Keratinocyte (primary cell): ENCODE measurements around the gene ADAMTS6. TPM values are rescaled to one million over a fixed set of nuclear protein-coding genes. Genes with fewer than 3 reads are reported as not detected.

ENCODE experiments used
- DNase-seq: peaks from one replicate; pipeline ENCODE4 v3.0.0-alpha.2; 2011; ENCODE audit warnings: low read depth, missing footprints, low spot score
- FAIRE-seq: peaks from 2 replicates; lab custom pipeline; 2011; peaks lifted over from hg19 to GRCh38; lab: Jason Lieb, UNC
- H2AFZ ChIP-seq: 2 replicates; pipeline ENCODE4 v1.6.0; 2012; ENCODE audit warnings: low read length, control low read depth, inconsistent platforms; ENCODE audit not compliant: control insufficient read depth
- H3K27ac ChIP-seq: 2 replicates; pipeline ENCODE4 v1.5.1; 2011; ENCODE audit warnings: low read length; ENCODE audit not compliant: control insufficient read depth, insufficient read depth
- H3K27me3 ChIP-seq: 3 replicates; pipeline ENCODE4 v1.6.0; 2011; ENCODE audit warnings: low read length; ENCODE audit not compliant: control insufficient read depth, insufficient read depth; ENCODE audit errors: extremely low read depth
- H3K36me3 ChIP-seq, 2 experiments: 2 replicates in 1 of 2; 3 replicates in 1 of 2; pipeline ENCODE4 v1.5.1; 2011; ENCODE audit warnings: low read length in 2 of 2, mild to moderate bottlenecking in 1 of 2; ENCODE audit not compliant: control insufficient read depth in 2 of 2, insufficient read depth in 2 of 2; ENCODE audit errors: extremely low read depth in 1 of 2
- H3K4me1 ChIP-seq: 3 replicates; pipeline ENCODE4 v1.5.1; 2011; ENCODE audit warnings: low read length; ENCODE audit not compliant: control insufficient read depth, insufficient read depth; ENCODE audit errors: extremely low read depth
- H3K4me2 ChIP-seq: 3 replicates; pipeline ENCODE4 v1.6.0; 2011; ENCODE audit warnings: low read depth, low read length; ENCODE audit not compliant: control insufficient read depth, insufficient read depth; ENCODE audit errors: extremely low read depth
- H3K4me3 ChIP-seq, 3 experiments: fragments of 200-600 bp in 1 of 3; sonication (generic) in 1 of 3; 2 replicates in 2 of 3; 3 replicates in 1 of 3; pipeline ENCODE4 v1.5.1; 2011 to 2016; ENCODE audit warnings: low read length in 3 of 3, mild to moderate bottlenecking in 3 of 3, control low read depth in 2 of 3, inconsistent platforms in 1 of 3, low read depth in 1 of 3, mixed read lengths in 1 of 3, mixed run types in 1 of 3, moderate library complexity in 1 of 3; ENCODE audit not compliant: control insufficient read depth in 2 of 3, insufficient read depth in 2 of 3; ENCODE audit errors: extremely low read depth in 1 of 3
- H3K79me2 ChIP-seq: 2 replicates; pipeline ENCODE4 v1.6.0; 2012; ENCODE audit warnings: low read length; ENCODE audit not compliant: control insufficient read depth, insufficient read depth
- H3K9ac ChIP-seq: 3 replicates; pipeline ENCODE4 v1.6.0; 2011; ENCODE audit warnings: low read length; ENCODE audit not compliant: control insufficient read depth, insufficient read depth; ENCODE audit errors: extremely low read depth
- H3K9me1 ChIP-seq: 3 replicates; pipeline ENCODE4 v1.6.0; 2011; ENCODE audit warnings: low read length; ENCODE audit not compliant: control insufficient read depth, insufficient read depth; ENCODE audit errors: extremely low read depth
- H3K9me3 ChIP-seq: 2 replicates; pipeline ENCODE4 v1.5.1; 2012; ENCODE audit warnings: low read depth, low read length; ENCODE audit not compliant: control insufficient read depth
- H4K20me1 ChIP-seq: 3 replicates; pipeline ENCODE4 v1.6.0; 2011; ENCODE audit warnings: low read length; ENCODE audit not compliant: control insufficient read depth, insufficient read depth; ENCODE audit errors: extremely low read depth
- CTCF ChIP-seq, 3 experiments: IDR thresholded peaks in 1 of 3; conservative IDR thresholded peaks in 1 of 3; optimal IDR thresholded peaks in 1 of 3; 2 replicates in 2 of 3; 3 replicates in 1 of 3; pipeline versions ENCODE3 to v1.5.1; 2011; ENCODE audit warnings: low read length in 3 of 3, mild to moderate bottlenecking in 3 of 3, moderate library complexity in 2 of 3, control low read depth in 1 of 3, inconsistent platforms in 1 of 3; ENCODE audit not compliant: insufficient read depth in 2 of 3; ENCODE audit errors: extremely low read depth in 1 of 3
- EZH2 ChIP-seq: IDR thresholded peaks from one replicate; pipeline ENCODE4 v1.6.1; 2012; ENCODE audit warnings: inconsistent platforms, mild to moderate bottlenecking, low read length, moderate library complexity
- dilution Hi-C: fragments of 300-500 bp; cut with MboI; formaldehyde crosslinking; loops from one replicate; pipeline ENCODE4 v1.7.0; 2020; ENCODE audit warnings: low sequenced_read_pairs; ENCODE audit not compliant: extremely low pct_ligation_motif_present
- polyA plus RNA-seq, 5 experiments: library from polyadenylated mRNA; depleted of rRNA in 3 of 5; stranded (reverse) in 3 of 5; stranded (forward) in 1 of 5; unstranded in 1 of 5; fragments of >200 nt; gene quantifications; 1 replicate in 1 of 5; 2 replicates in 3 of 5; 3 replicates in 1 of 5; pipeline versions ENCODE4 v1.2.1 to v1.2.3, GENCODE V29; 2011 to 2012; ENCODE audit warnings: missing spikeins in 2 of 5, low read depth in 1 of 5, low replicate concordance in 1 of 5

Gene ADAMTS6
- polyA plus RNA-seq, 1 donor (not counting 4 experiments of a cell fraction or from before 2014, with no cell fraction given), result 10.9 TPM

- TF ChIP-seq CTCF (optimal IDR thresholded peaks at IDR 0.05 in 1 of 3, IDR thresholded peaks at IDR 0.05 in 1 of 3, conservative IDR thresholded peaks at IDR 0.05 in 1 of 3; ENCODE audit: extremely low read depth in 1 of 3, insufficient read depth in 2 of 3, low read length in 3 of 3) (no peak), EZH2 (no peak)
- dilution Hi-C loops, result no loop called here
Measured at GRCh38 chr5:65364907-65365306, 116.8 kb downstream of the ADAMTS6 start.

GRCh38 chr5:65363499-65363898 lies 118.2 kb downstream of the ADAMTS6 start:
- Histone ChIP-seq H3K27me3 (no peaks in the 10 kb centered on the region), H3K4me1 (no peaks in the 10 kb centered on the region), H3K4me2 (no peak overlapping the region), H4K20me1 (no peaks in the 10 kb centered on the region), H2AFZ (no peak overlapping the region), H3K36me3 (peaks cover 0 to 7% of the 10 kb centered on the region in 2 experiments), H3K4me3 (no peak overlapping the region), H3K9me3 (no peaks in the 10 kb centered on the region), H3K9ac (no peak overlapping the region), H3K79me2 (no peaks in the 10 kb centered on the region), H3K9me1 (no peaks in the 10 kb centered on the region), H3K27ac (no peak overlapping the region)
- TF ChIP-seq CTCF (optimal IDR thresholded peaks at IDR 0.05 in 1 of 3, IDR thresholded peaks at IDR 0.05 in 1 of 3, conservative IDR thresholded peaks at IDR 0.05 in 1 of 3; ENCODE audit: extremely low read depth in 1 of 3, insufficient read depth in 2 of 3, low read length in 3 of 3) (no peak), EZH2 (no peak)
- FAIRE-seq, result no peak
- dilution Hi-C loops, result no loop called here
- DNase-seq, result no peak

More at GRCh38 chr5:65364907-65365306, 116.8 kb downstream of the ADAMTS6 start:
- no peak overlapping the region for H3K4me3 ChIP-seq
- no peaks in the 10 kb centered on the region for H3K4me1 ChIP-seq
- no peak overlapping the region for H3K9ac ChIP-seq
- peaks cover 0 to 8% of the 10 kb centered on the region in 2 experiments for H3K36me3 ChIP-seq
- no peaks in the 10 kb centered on the region for H3K27me3 ChIP-seq
- no peak overlapping the region for H2AFZ ChIP-seq
- no peaks in the 10 kb centered on the region for H3K79me2 ChIP-seq
- H3K27ac ChIP-seq, result no peak overlapping the region
- no peak for FAIRE-seq
- H3K9me1 ChIP-seq, result no peaks in the 10 kb centered on the region
- no peak overlapping the region for H3K4me2 ChIP-seq
- H3K9me3 ChIP-seq, result no peaks in the 10 kb centered on the region
- no peaks in the 10 kb centered on the region for H4K20me1 ChIP-seq
- DNase-seq, result no peak
